Nephron (organoid): Measurements from ENCODE around the gene HNRNPC.
A peak's percentile ranks its signal among the peaks of the same experiment; 100 is the strongest.

Source experiments
- H3K27ac Mint-ChIP-seq, 3 experiments: 2 replicates each; pipeline ENCODE4 v1.8.0; 2020; ENCODE audit warnings: mixed read lengths in 3 of 3, mild to moderate bottlenecking in 2 of 3, moderate library complexity in 1 of 3
- H3K27me3 Mint-ChIP-seq: 2 replicates; pipeline ENCODE4 v1.8.0; 2021; ENCODE audit warnings: low read depth, mild to moderate bottlenecking, moderate library complexity, mixed read lengths
- H3K36me3 Mint-ChIP-seq: 2 replicates; pipeline ENCODE4 v1.8.0; 2020; ENCODE audit warnings: low read depth, mixed read lengths
- H3K4me1 Mint-ChIP-seq: 2 replicates; pipeline ENCODE4 v1.8.0; 2020; ENCODE audit warnings: mixed read lengths
- H3K4me3 Mint-ChIP-seq, 3 experiments: 2 replicates each; pipeline ENCODE4 v1.8.0; 2020; ENCODE audit warnings: mild to moderate bottlenecking in 3 of 3, mixed read lengths in 3 of 3, moderate library complexity in 2 of 3
- H3K9me3 Mint-ChIP-seq: 2 replicates; pipeline ENCODE4 v1.8.0; 2020; ENCODE audit warnings: mixed read lengths
- CTCF ChIP-seq, 3 experiments: fragments of 200-600 bp; sonication (generic); IDR thresholded peaks; one replicate each; pipeline ENCODE4 v1.5.0; 2021; ENCODE audit warnings: antibody characterized with exemption in 3 of 3; ENCODE audit not compliant: unreplicated experiment in 3 of 3

Gene HNRNPC

GRCh38 chr14:21203470-21204166, 65.6 kb downstream of the HNRNPC start:
- no peak overlapping the region for H3K4me3 Mint-ChIP-seq
- H3K27ac Mint-ChIP-seq: peak overlapping the region in 2 of 3 experiments; percentile 2 to 32
- H3K4me1 Mint-ChIP-seq: no peaks in the 10 kb centered on the region
- TF ChIP-seq CTCF (IDR thresholded peaks at IDR 0.05; ENCODE audit: unreplicated experiment in 3 of 3): no peak
- H3K36me3 Mint-ChIP-seq: peaks cover 69% of the 10 kb centered on the region
- no peaks in the 10 kb centered on the region for H3K27me3 Mint-ChIP-seq
- no peaks in the 10 kb centered on the region for H3K9me3 Mint-ChIP-seq

- H3K27me3 Mint-ChIP-seq: no peaks in the 10 kb centered on the region
- peak overlapping the region in 1 of 3 experiments; percentile 0 for H3K27ac Mint-ChIP-seq
- no peak for TF ChIP-seq CTCF (IDR thresholded peaks at IDR 0.05; ENCODE audit: unreplicated experiment in 3 of 3)
- H3K4me3 Mint-ChIP-seq: no peak overlapping the region
- peaks cover 60% of the 10 kb centered on the region for H3K36me3 Mint-ChIP-seq
- no peaks in the 10 kb centered on the region for H3K4me1 Mint-ChIP-seq
- peaks cover 3% of the 10 kb centered on the region for H3K9me3 Mint-ChIP-seq
These were observed 66.5 kb downstream of the HNRNPC start for GRCh38 chr14:21202463-21203358.

- Mint-ChIP-seq H3K27me3 (no peaks in the 10 kb centered on the region), H3K4me1 (no peaks in the 10 kb centered on the region), H3K9me3 (peaks cover 6% of the 10 kb centered on the region), H3K27ac (no peak overlapping the region), H3K4me3 (no peak overlapping the region), H3K36me3 (peaks cover 52% of the 10 kb centered on the region)
- TF ChIP-seq CTCF (IDR thresholded peaks at IDR 0.05; ENCODE audit: unreplicated experiment in 3 of 3): no peak
These were observed 67.3 kb downstream of the HNRNPC start for GRCh38 chr14:21201732-21202462.

- H3K4me1 Mint-ChIP-seq: no peaks in the 10 kb centered on the region
- H3K9me3 Mint-ChIP-seq: peaks cover 9% of the 10 kb centered on the region
- peaks cover 42% of the 10 kb centered on the region for H3K36me3 Mint-ChIP-seq
- no peak overlapping the region for H3K4me3 Mint-ChIP-seq
- H3K27me3 Mint-ChIP-seq: no peaks in the 10 kb centered on the region
- no peak for TF ChIP-seq CTCF (IDR thresholded peaks at IDR 0.05; ENCODE audit: unreplicated experiment in 3 of 3)
- H3K27ac Mint-ChIP-seq: no peak overlapping the region
These were observed 68.3 kb downstream of the HNRNPC start for GRCh38 chr14:21200752-21201461.

- H3K9me3 Mint-ChIP-seq: peaks cover 9% of the 10 kb centered on the region
- no peaks in the 10 kb centered on the region for H3K27me3 Mint-ChIP-seq
- no peaks in the 10 kb centered on the region for H3K4me1 Mint-ChIP-seq
- H3K36me3 Mint-ChIP-seq: peaks cover 32% of the 10 kb centered on the region
- H3K27ac Mint-ChIP-seq: no peak overlapping the region
- no peak overlapping the region for H3K4me3 Mint-ChIP-seq
- TF ChIP-seq CTCF (IDR thresholded peaks at IDR 0.05; ENCODE audit: unreplicated experiment in 3 of 3): no peak
These were observed 69.4 kb downstream of the HNRNPC start for GRCh38 chr14:21199611-21200560.
